Measurements from ENCODE around the gene SVIL.
"Not testable (repeated sequence)": the region's sequence is repeated elsewhere in the genome, so short reads cannot be mapped to it uniquely, and the experiment has no call there.

Gene SVIL

GRCh38 chr10:29620112-29620690 is 14.6 kb downstream of the SVIL start:
- no peak for DNase-seq (ENCODE audit: low read depth)

GRCh38 chr10:29619241-29619669 is 15.5 kb downstream of the SVIL start:
- no peak for DNase-seq (ENCODE audit: low read depth)

GRCh38 chr10:29618341-29619171 is 16.2 kb downstream of the SVIL start:
- DNase-seq (ENCODE audit: low read depth): no peak

- no peak for DNase-seq (ENCODE audit: low read depth)
Measured at GRCh38 chr10:29617880-29618340, 16.9 kb downstream of the SVIL start.

GRCh38 chr10:29616542-29616941 is 18.2 kb downstream of the SVIL start:
- DNase-seq (ENCODE audit: low read depth): no peak

GRCh38 chr10:29615195-29615594 is 19.6 kb downstream of the SVIL start:
- DNase-seq (ENCODE audit: low read depth): no peak

- DNase-seq (ENCODE audit: low read depth): not testable (repeated sequence)
Measured at GRCh38 chr10:29614289-29614688, 20.5 kb downstream of the SVIL start.

- DNase-seq (ENCODE audit: low read depth): no peak
Measured at GRCh38 chr10:29613791-29614190, 21.0 kb downstream of the SVIL start.

GRCh38 chr10:29613196-29613595 is 21.6 kb downstream of the SVIL start:
- no peak for DNase-seq (ENCODE audit: low read depth)

- no peak for DNase-seq (ENCODE audit: low read depth)
Measured at GRCh38 chr10:29612657-29613056, 22.1 kb downstream of the SVIL start.

GRCh38 chr10:29611781-29612381 is 22.9 kb downstream of the SVIL start:
- DNase-seq (ENCODE audit: low read depth): no peak

- no peak for DNase-seq (ENCODE audit: low read depth)
Measured at GRCh38 chr10:29610876-29611647, 23.7 kb downstream of the SVIL start.

GRCh38 chr10:29610331-29610730 is 24.4 kb downstream of the SVIL start:
- not testable (repeated sequence) for DNase-seq (ENCODE audit: low read depth)

GRCh38 chr10:29609696-29610095 is 25.1 kb downstream of the SVIL start:
- no peak for DNase-seq (ENCODE audit: low read depth)

- no peak for DNase-seq (ENCODE audit: low read depth)
Measured at GRCh38 chr10:29608476-29609301, 26.1 kb downstream of the SVIL start.

- DNase-seq (ENCODE audit: low read depth): no peak
Measured at GRCh38 chr10:29608062-29608461, 26.7 kb downstream of the SVIL start.

GRCh38 chr10:29607576-29607975 is 27.2 kb downstream of the SVIL start:
- no peak for DNase-seq (ENCODE audit: low read depth)

- not testable (repeated sequence) for DNase-seq (ENCODE audit: low read depth)
Measured at GRCh38 chr10:29606693-29607092, 28.1 kb downstream of the SVIL start.

- no peak for DNase-seq (ENCODE audit: low read depth)
Measured at GRCh38 chr10:29604291-29604825, 30.4 kb downstream of the SVIL start.

GRCh38 chr10:29603223-29603896 is 31.4 kb downstream of the SVIL start:
- no peak for DNase-seq (ENCODE audit: low read depth)

GRCh38 chr10:29600821-29601220 is 34.0 kb downstream of the SVIL start:
- DNase-seq (ENCODE audit: low read depth): no peak

Data from stimulated activated CD8-positive, alpha-beta memory T cell treated with anti-CD3 and anti-CD28 coated beads, Interleukin-12 subunit alpha, Interleukin-12 subunit beta, amount 100 ng/mL, for 4 hours (primary cell).